GM21619 (cell line): ENCODE data around the gene CRYBG1.

ENCODE experiments used
- ATAC-seq: cut with Tn5 transposase; IDR thresholded peaks from one replicate; pipeline ENCODE4 v1.9.1; 2021; ENCODE audit not compliant: unreplicated experiment

CRYBG1 gene

GRCh38 chr6:106620931-106621672 lies 260.6 kb downstream of the CRYBG1 start:
- ATAC-seq = no peak
